HG03342 (cell line): ENCODE measurements around the gene TRPM2.
"Not testable (repeated sequence)": the region's sequence is repeated elsewhere in the genome, so short reads cannot be mapped to it uniquely, and the experiment has no call there.

Source experiments
- ATAC-seq: cut with Tn5 transposase; IDR thresholded peaks from one replicate; pipeline ENCODE4 v1.9.1; 2021; ENCODE audit warnings: mild to moderate bottlenecking, moderate library complexity; ENCODE audit not compliant: unreplicated experiment

Gene TRPM2

DNA sequence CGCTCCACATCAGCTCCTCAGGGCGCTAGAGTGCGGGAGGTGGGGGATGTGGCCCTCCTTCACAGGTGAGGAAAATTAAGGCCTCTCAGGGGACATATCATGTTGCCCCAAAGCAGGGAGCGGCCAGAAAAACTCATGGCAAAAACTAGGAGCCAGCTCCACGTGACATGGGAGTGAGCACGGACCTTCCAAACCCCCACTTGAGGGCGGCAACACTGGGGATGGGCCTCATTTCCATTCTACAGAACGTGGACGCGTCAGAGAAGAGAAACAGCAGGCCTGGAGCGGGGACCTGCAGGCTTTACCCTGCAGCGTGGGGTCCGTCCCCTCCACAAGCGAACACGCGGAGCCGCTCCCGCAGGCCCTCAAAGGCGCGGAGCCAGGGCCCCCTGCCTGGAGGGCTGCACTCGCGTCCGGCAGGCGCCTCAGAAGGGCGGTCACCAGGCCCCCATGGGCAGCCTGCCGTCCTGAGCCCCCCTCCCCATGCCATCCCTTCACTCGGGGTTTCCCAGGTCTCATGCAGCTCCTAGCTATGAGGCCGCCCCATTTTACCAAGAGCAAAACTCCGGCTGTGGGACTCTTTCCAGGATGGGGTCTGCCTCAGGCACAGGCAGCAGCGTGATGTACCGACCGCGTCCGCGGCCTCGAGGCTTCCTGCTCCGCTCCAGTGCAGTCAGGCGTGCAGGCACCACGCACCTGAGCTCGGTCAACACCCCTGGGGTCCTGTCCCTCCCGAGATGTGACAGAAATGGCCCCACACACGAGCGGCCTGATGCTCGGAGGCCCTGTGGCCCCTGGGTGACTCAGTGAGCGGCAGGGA lies 19.7 kb upstream of the TRPM2 start:
- no peak for ATAC-seq

DNA sequence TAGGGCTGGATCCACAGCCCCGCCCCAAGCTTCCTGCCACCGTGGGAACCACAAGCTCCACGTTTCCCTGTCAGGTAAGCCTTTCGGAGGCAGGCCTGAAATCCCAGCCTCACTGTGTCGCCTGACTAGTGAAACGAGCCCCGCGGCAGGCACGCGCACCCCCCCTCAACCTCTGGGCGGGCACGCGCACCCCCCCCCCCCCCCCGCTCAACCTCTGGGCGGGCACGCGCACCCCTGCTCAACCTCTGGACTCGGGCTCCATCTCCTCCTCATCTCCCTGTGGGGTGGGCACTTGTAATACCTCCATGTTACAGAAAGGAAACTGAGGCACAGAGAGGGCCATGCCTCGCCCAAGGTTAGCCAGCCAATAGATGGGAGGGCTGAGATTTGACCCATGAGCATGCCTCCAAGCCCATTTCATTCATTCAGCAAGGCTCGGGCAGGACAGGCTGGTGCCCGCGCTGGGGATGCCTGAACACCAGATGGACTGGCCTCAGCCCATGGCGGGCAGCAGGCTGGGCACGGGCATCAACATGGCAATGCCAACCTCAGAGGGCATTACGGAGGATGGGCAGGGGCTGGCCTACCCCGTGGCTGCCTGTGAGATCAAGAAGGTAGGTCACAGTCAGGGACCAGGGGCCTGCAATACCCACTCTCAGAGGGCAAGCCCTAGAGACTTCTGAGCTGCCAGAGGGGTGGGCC lies 18.9 kb upstream of the TRPM2 start:
- ATAC-seq = no peak

DNA sequence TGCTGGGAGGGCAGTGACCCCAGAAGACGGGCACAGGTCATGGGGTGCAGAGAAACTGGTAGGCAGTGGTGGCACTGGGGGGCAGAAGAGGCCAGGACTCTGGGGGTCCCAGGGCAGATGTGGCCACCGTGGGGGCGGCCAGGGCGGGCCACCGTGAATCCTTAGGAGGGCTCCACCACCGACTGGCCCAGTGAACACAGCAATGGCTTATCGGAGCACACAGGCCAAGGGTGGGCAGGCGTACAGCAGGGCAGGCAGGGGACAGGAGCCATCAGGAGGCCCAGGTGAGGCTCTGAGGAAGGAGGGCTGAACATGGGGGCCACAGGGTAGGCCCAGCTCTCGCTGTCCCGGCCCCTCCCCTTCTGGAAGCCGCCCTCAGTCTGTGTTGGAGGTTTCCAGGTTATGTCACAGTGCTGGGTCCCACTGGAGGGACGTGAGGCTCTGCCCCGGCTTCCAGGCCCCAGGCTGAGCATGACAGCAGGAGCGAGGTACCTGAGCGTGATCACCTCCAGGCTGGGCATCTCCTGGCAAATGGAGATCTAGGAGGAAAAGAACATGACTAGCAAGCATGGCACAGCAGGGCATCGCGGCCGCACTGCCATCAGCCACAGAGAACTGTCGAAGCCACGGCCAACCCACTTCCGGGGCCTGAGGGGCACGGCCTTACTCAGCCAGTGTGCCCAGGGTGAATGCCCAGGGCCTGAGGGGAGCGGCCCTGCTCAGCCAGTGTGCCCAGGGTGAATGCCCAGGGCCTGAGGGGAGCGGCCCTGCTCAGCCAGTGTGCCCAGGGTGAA lies 18.0 kb upstream of the TRPM2 start:
- no peak for ATAC-seq

GRCh38 chr21:44337449-44337848 lies 16.0 kb upstream of the TRPM2 start:
- no peak for ATAC-seq

- ATAC-seq = no peak
Measured at GRCh38 chr21:44337941-44338895, 15.2 kb upstream of the TRPM2 start.

- peak; percentile 85 for ATAC-seq
Measured at GRCh38 chr21:44338971-44339910, 14.2 kb upstream of the TRPM2 start, which contains the start of gene CFAP410. TSS of gene CFAP410 (minus strand) at chr21:44339390. CDS start at chr21:44339194, 196 bp downstream.

DNA sequence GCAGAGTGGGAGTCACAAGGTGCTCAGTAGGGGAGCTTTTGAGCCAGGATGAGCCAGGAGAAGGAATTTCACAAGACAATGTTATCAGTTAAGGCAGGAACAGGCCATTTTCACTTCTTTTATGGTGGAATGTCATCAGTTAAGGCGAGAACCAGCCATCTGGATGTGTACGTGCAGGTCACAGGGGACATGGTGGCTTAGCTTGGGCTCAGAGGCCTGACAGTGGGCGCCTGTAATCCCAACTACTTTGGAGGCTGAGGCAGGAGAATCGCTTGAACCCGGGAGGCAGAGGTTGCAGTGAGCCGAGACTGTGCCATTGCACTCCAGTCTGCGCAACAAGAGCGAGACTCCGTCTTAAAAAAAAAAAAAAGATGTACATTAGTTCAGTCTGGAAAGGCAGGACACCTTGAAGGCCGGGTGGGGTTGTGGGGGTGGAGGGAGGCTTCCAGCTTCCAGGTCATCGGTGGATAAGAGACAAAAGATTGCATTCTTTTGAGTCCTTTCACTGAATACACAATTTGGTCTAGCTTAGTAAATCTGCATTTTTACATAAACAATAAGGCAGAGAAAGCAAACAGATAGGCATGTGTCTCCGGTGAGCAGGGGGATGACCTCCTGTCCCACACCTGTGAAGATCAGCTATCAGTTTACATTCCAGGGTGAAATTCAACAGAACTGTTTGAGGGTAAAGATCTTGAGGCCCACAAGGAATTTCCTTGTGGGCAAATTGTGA lies 11.5 kb upstream of the TRPM2 start:
- ATAC-seq = not testable (repeated sequence)

- not testable (repeated sequence) for ATAC-seq
Measured at GRCh38 chr21:44342981-44343380, 10.4 kb upstream of the TRPM2 start.

DNA sequence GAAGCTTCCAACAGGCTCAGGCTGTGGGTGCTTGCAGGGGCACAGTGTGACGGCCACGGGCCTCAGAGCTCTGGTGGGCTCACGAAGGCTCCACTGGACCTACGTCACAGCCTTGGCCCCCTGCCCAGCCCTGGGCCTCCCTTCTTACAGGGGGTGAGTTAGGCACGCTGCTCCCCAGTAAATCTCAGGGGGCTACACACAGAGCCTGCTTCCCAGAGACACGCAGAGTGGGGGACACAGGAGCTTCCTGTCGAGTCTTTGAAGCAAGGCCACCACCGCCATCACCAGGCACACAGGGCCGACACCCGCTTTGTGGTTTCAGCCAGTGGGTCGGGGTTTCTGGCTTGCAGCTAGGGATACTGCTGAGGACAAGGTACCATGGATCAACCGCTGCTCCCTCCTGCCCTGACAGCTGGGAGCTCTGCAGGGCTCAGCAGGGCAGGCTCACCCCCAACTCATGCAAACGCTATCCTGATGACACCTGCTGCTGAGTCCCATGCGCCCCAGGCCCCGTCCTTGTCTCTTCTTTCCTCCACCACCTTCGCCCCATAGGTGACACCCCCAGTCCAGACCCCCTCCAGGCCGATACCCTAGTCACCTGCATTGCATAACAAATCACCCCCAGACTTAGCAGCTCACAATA lies 8.8 kb upstream of the TRPM2 start:
- ATAC-seq = no peak

GRCh38 chr21:44345495-44345894 lies 7.9 kb upstream of the TRPM2 start:
- ATAC-seq = no peak

GRCh38 chr21:44347911-44348451 lies 5.4 kb upstream of the TRPM2 start:
- no peak for ATAC-seq

DNA sequence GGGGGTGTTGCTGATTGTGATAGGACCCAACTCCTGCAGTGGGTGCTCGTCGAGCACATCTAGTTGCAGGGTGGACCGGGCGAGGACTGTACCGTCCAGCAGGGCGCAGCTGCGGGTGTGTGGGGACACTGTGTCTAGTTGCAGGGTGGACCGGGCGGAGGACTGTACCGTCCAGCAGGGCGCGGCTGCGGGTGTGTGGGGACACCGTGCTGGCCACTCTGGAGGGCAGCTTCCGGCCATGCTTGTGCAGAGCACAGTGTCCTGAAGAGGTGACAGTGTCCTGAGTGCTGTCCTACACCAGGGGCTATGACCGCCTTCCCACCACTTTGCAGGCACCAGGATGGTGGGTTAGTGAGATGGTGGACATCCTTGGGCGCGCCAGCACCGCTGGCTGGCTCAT lies 4.6 kb upstream of the TRPM2 start:
- ATAC-seq = no peak

GRCh38 chr21:44349416-44349846 lies 4.0 kb upstream of the TRPM2 start:
- ATAC-seq = no peak

DNA sequence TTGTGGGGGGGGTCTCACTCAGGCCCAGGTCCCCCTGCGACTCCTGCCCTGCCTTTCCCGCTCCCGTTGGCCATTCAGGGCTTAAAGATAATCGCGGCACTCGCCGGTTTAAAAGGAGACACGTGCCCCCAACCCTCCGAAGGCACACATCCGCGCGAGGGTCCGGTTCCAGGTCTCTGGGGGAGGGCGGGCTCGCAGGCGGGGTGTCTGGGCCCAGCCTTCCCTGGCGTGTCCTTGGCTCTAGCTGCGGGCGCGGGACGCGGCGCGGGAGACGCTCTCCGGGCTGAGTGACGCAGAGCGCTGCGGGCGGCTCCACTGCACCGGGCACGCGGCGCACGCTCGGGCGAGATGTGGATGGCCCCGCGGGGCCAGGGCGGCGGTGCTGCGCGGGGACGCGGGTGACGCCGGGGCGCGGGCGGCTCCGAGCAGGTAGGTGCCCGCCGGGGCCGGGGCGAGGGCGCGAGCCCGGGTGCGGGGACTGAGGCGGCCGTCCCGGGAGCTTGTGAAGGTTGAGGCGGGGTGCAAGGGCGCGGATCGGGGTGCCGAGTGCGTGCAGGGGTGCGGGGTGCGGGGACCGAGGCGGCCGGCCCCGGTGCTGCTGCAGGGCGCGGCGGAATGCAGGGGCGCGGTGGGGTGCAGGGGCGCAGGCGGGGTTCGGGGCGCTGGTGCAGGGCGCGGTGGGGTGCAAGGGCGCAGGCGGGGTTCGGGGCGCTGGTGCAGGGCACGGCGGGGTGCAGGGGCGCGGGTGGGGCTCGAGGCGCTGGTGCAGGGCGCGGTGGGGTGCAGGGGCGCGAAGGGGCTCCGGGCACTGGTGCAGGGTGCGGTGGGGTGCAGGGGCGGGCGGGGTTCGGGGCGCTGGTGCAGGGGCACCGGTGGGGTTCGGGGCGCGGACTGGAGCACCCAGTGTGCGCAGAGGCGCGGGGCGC lies 3.3 kb upstream of the TRPM2 start:
- ATAC-seq = no peak

DNA sequence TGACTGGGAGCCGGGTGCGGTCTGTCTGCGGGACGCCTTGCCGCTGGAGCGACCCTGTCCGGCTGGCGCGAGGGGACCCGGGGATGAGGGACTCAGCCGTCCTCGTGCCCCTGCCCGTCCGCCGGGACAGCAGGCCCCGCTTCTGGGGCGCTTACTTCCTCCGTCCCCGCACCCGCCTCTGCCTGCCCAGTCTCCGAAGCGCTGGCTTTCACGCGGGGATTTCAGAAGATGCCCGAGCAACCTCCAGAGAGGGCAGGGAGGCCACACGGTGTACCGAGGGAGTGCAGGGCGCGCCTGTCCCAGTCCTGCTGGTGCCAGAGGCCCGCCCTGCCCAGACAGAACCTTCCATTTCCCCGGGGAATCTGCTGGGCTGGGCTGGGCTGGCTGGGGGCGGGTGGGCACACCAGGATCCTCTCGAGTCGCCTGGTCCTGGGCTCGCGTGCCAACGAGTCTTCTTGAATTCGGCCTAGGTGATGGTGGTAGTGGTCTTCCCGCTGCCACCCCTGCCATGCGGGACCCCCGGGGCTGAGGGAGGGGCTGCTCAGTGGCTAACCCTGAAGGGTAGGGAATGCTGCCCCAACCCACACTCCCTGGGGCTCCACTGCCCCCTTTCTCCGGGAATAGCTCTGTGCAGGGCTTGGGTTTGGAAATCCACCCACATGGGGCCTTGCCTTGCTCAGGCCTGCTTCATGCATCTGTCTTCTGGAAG lies 2.5 kb upstream of the TRPM2 start:
- no peak for ATAC-seq
